Ovary (tissue), 9 donors: ENCODE data around the gene ADARB2. TPM values are rescaled to one million over a fixed set of nuclear protein-coding genes. Genes with fewer than 3 reads are reported as not detected.

Experiments used
- DNase-seq, 5 donors: peaks; one replicate each; pipeline ENCODE4 v3.0.0-alpha.2; 2019 to 2020
- H3K27ac ChIP-seq, 2 donors: fragments of 200-600 bp; one replicate each; pipeline versions ENCODE4 v1.5.1 to v1.8.0; 2019 to 2022
- H3K27me3 ChIP-seq: fragments of 200-600 bp; one replicate; pipeline ENCODE4 v1.8.0; 2022
- H3K36me3 ChIP-seq: fragments of 200-600 bp; sonication (generic); one replicate; pipeline ENCODE4 v1.5.1; 2019
- H3K4me1 ChIP-seq: one replicate; pipeline ENCODE4 v1.8.1; 2013; ENCODE audit warnings: mild to moderate bottlenecking, moderate library complexity; ENCODE audit not compliant: insufficient read depth
- H3K4me3 ChIP-seq: fragments of 200-600 bp; sonication (generic); one replicate; pipeline ENCODE4 v1.5.1; 2017
- H3K9me3 ChIP-seq, 2 donors: fragments of 200-600 bp in 1 of 2; sonication (generic) in 1 of 2; one replicate each; pipeline versions ENCODE4 v1.5.1 to v1.8.1; 2013 to 2019; ENCODE audit warnings: mild to moderate bottlenecking in 1 of 2, moderate library complexity in 1 of 2
- CTCF ChIP-seq, 3 donors: fragments of 450-650 bp in 2 of 3; fragments of 200-600 bp in 1 of 3; IDR thresholded peaks; one replicate each; pipeline versions ENCODE4 v1.5.1 to v1.8.0; 2016 to 2022; ENCODE audit warnings: antibody characterized with exemption in 3 of 3, mild to moderate bottlenecking in 1 of 3
- EP300 ChIP-seq: sonication (generic); formaldehyde crosslinking; IDR thresholded peaks from one replicate; pipeline ENCODE4 v1.6.1; 2017; ENCODE audit warnings: antibody characterized with exemption
- POLR2A ChIP-seq: fragments of 450-650 bp; IDR thresholded peaks from one replicate; pipeline ENCODE4 v1.6.1; 2017; ENCODE audit warnings: antibody characterized with exemption, mild to moderate bottlenecking, moderate library complexity
- WGBS, 3 donors: extraction: QIAGEN DNeasy Blood & Tissue Kit in 1 of 3; methylation state at CpG; one replicate each; pipeline versions ENCODE4 v1.1.5 to v1.1.7; 2013 to 2017; 5-methylcytosine and 5-hydroxymethylcytosine counted together
- intact Hi-C, 4 donors: fragments of 100-400 bp; cut with DNase I; formaldehyde crosslinking; loops; one replicate each; pipeline versions ENCODE4 v1.11.0 to v1.15.1; 2022 to 2023
- polyA plus RNA-seq, 2 donors: library from polyadenylated mRNA; stranded (reverse); fragments of 200-250 nt in 1 of 2; fragments of 350-450 nt in 1 of 2; fragmentation: Illumina TruSeq in 1 of 2; extraction: RNeasy Lipid Tissue Mini Kit (QIAGEN cat#74804) in 1 of 2; gene quantifications; one replicate each; pipeline ENCODE4 v1.2.3, GENCODE V29; 2013 to 2014
- total RNA-seq, 7 donors: library from RNA; depleted of rRNA in 2 of 7; stranded (reverse); fragments of >200 nt in 2 of 7; fragmentation: NEBNext Ultra II Directional in 3 of 7; extraction: Animal tissue kit (Norgen Biotek cat#: 25700) in 3 of 7; gene quantifications; one replicate each; pipeline versions ENCODE4 v1.1.0 to v1.2.4, GENCODE V29; 2016 to 2023
- donor health status: DM: no; HTN: no; CAD: no; lungs with moderate emphysema.
- donor health status: DM: no; HTN: no; CAD: no.
- donor health status: Bipolar disorder and iron deficiency.
- donor health status: DM: yes; HTN: yes; CAD: no.
- donor health status: DM: no; HTN: no; CAD: no.
- donor health status: DM: yes; HTN: yes; CAD: no.

The ADARB2 gene
- total and polyA plus RNA-seq, 9 donors, result 0.12 to 2.0 (median 0.36) TPM; not detected in 2

- Histone ChIP-seq H3K36me3 (no peaks in the 10 kb centered on the region), H3K9me3 (no peaks in the 10 kb centered on the region), H3K4me3 (no peak overlapping the region), H3K4me1 (no peaks in the 10 kb centered on the region), H3K27me3 (no peaks in the 10 kb centered on the region), H3K27ac (no peak overlapping the region)
- intact Hi-C loops, result no loop called here
- WGBS, 3 donors, result 51 to 55% (median 54%) methylated on average over 20 of the region's 20 CpGs
- TF ChIP-seq POLR2A (no peak), CTCF (IDR thresholded peaks at IDR 0.05) (no peak), EP300 (no peak)
- DNase-seq, result no peak
Measured at GRCh38 chr10:1594372-1595241, 142.7 kb downstream of the ADARB2 start.

- TF ChIP-seq CTCF (IDR thresholded peaks at IDR 0.05) (no peak), EP300 (no peak), POLR2A (no peak)
- no peaks in the 10 kb centered on the region for H3K36me3 ChIP-seq
- WGBS, 3 donors, result 35 to 47% (median 41%) methylated on average over 8 of the region's 8 CpGs
- no peaks in the 10 kb centered on the region for H3K4me1 ChIP-seq
- H3K27me3 ChIP-seq, result no peaks in the 10 kb centered on the region
- intact Hi-C loops, result no loop called here
- no peak for DNase-seq
- H3K4me3 ChIP-seq, result no peak overlapping the region
- no peak overlapping the region for H3K27ac ChIP-seq
- no peaks in the 10 kb centered on the region for H3K9me3 ChIP-seq
Measured at GRCh38 chr10:1591742-1592141, 145.6 kb downstream of the ADARB2 start.

- intact Hi-C loops, result no loop called here
- no peak for TF ChIP-seq EP300
- TF ChIP-seq CTCF (IDR thresholded peaks at IDR 0.05), result no peak
- TF ChIP-seq POLR2A, result no peak
- Histone ChIP-seq H3K9me3 (no peaks in the 10 kb centered on the region), H3K36me3 (no peaks in the 10 kb centered on the region), H3K4me3 (no peak overlapping the region), H3K27ac (no peak overlapping the region), H3K27me3 (no peaks in the 10 kb centered on the region), H3K4me1 (no peaks in the 10 kb centered on the region)
- 77 to 83% (median 80%) methylated on average over 12 of the region's 12 CpGs for WGBS, 3 donors
- no peak for DNase-seq
Measured at GRCh38 chr10:1591045-1591444, 146.3 kb downstream of the ADARB2 start.

- WGBS, 3 donors, result 92 to 95% (median 95%) methylated on average over 17 of the region's 17 CpGs
- intact Hi-C loops, result no loop called here
- Histone ChIP-seq H3K27me3 (no peaks in the 10 kb centered on the region), H3K36me3 (no peaks in the 10 kb centered on the region), H3K4me1 (no peaks in the 10 kb centered on the region), H3K9me3 (no peaks in the 10 kb centered on the region), H3K27ac (no peak overlapping the region), H3K4me3 (no peak overlapping the region)
- TF ChIP-seq EP300, result no peak
- TF ChIP-seq POLR2A, result no peak
- TF ChIP-seq CTCF (IDR thresholded peaks at IDR 0.05), result no peak
- no peak for DNase-seq
Measured at GRCh38 chr10:1589257-1589656, 148.1 kb downstream of the ADARB2 start.
